Measurements from ENCODE around the gene AGRP.
"Not testable (repeated sequence)": the region's sequence is repeated elsewhere in the genome, so short reads cannot be mapped to it uniquely, and the experiment has no call there.

Gene AGRP, protein sequence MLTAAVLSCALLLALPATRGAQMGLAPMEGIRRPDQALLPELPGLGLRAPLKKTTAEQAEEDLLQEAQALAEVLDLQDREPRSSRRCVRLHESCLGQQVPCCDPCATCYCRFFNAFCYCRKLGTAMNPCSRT

DNA sequence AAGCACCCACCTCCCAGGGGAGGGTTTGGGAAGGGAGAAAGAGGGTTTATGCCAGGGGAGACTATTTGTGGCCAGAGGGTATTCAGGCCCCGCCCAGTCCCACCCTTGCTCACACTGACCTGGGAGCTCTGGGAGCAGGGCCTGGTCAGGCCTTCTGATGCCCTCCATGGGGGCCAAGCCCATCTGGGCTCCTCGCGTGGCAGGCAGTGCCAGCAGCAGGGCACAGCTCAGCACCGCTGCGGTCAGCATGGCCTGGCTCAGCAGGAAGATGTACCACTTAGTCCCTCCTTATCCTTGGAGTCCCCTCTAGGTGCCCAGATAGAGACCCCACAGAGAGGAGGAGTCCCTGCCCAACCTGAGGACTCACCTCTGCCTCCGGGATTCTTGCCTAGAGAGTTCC, at the start of gene AGRP:
Gene AGRP (minus strand): TSS at position 398 of the 400 bp plus-strand sequence. CDS start 149 bp downstream, at position 249.
- DNase-seq (ENCODE audit: low read depth) = no peak

DNA sequence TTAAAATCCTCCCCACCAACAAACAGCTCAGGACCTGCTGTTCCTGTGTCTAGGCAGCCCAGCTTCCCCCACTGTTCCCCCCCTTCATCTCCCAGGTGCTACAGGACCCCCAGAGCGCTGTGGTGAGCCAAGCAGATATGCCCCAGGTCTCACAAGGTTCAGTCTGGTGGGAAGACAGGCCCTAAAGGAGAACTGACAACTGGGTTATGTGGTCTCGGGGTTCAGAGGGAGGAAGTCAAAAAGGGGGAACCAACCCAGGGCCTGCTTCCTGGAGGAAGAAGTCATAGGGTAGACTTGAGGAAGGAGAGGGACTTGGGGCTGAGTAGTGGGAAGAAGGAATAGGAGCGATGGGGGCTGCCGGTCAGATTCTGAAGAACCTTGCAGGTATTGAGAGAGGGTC, 47.9 kb upstream of the AGRP start:
- no peak for DNase-seq (ENCODE audit: low read depth)

DNA sequence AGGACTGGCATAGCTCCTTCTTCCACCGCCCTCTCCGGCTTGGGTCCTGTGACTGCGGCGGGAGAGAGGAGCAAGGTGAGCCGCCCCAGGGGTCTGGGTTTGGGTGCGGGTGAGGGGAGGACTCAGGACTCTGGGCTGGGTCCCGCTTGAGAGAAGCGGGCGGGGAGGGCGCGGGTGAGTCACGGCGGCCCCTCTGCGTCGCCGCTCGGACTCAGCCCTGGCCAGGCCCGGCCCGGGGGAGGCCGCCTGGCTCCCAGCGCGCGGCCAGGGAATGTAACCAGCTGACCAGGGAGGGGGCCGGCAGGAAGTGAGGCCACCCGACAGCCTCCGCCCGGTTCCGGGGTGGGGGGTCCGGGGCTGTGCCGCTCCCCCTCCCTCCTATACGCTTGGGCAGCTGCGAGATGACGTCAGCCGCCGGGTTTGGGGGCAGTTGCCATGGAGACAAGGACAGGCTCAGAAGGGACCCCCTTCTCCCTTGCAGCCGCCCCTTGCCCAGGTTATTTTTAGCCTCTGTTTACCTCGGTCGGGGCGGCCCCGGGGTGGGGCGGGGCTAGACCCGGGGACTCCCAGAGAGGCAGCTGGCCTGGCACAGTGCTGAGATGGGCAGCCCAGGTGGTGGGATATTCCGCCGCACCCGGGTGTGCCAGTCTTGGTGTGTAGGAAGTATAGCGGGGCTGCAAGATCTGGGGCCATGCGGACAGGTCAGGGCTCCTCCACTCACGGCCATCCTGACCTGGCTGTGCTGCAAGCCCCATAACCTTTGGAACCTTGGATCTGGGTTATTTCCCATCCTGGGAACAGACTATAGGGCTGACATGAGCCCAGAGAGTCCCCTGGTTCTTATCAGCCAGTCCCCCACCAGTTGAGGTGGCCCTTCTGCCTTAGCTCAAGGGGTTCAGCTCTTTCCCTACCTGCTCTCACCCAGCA, 46.9 kb upstream of the AGRP start:
- no peak for DNase-seq (ENCODE audit: low read depth)

DNA sequence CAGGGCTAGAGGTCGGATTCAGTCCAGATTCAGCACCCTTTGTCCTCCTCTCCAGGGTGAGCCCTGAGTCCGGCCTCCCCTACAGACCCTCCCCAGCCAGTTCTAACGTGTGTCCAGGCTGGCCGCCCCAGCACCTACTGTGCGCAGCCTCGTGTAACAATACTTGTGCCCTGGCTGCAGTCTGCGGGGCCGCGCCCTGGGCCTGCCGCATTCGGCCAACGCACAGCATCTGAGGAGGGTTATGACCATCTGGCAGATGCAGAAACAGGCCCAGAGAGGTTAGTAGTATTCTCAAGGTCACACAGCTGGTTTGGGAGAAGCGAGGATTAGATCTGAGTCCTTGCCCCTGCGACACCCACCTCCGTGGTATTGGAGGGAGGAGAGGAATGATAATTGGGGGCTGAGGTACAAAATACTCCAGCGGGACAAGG, 46.2 kb upstream of the AGRP start:
- DNase-seq (ENCODE audit: low read depth) = no peak

DNA sequence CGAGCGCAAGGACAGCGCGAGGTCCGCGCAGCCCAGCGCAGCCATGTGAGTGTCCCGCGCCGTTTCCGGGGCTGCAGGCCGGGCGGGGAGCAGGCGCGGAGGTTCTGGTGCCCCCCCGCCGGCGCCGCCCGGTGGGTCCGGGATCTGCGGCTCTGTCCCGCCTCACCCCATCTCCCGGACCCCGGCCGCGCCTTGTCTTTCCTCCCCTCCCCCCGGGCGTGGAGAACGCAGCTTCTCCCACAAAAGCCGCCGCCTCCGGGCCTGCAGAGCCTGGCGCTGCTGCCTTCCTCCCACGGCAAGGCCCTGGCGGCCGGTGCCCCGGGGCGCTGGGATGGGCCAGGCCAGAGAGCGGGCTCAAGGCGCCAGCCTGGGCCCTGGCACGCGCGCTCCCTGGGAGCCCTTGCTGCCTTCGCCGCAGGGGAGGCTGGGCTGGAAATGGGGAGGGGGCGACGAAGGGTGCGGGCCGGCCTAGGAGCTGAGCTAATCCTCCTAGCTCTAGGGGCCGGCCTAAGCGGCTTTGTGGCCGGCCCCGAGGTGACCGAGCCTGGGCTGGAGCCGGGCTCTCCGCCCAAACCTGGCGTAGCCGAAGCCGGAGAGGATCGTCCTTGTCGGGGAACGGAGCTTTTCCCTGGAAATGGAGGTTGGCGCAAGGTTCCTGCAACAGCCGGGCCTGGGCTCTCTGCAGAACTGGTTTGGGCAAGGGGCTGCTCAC, 45.7 kb upstream of the AGRP start:
- no peak for DNase-seq (ENCODE audit: low read depth)

DNA sequence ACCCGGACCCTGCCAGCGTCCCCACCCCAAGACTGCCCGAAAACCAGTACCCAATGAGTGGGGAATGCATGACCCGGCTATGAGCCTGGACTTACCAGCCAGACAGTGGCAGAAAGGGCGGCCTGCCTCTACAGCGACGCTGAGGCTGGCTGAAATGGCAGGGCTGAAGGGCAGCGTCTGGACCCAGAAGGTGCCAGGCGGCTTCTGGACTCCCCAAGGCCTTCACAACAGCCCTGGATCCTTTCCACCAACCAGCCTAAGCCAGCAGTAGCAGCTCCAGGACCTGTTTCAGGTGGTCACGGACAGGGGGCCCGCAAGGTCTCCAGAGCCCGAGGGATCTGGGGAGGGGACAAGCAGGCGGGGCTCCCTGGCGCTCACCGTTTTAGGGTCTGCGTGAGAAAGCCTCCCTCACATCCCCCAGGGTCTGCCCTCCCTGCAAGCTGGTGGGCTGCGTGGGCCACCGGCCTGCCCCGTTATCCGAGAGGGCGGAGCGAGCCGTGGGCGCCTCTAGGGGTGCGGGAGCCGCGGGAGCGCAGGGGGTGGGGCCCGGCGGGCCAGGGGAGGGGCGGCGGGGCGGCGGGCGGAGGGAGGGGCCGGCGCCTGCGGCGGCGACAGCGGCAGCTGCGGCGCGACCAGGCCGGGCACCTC, 45.0 kb upstream of the AGRP start, which contains the start of gene RIPOR1:
Gene RIPOR1 (plus strand): TSS at position 608 of the 648 bp plus-strand sequence. CDS start 9,618 bp downstream, outside the sequence.
- no peak for DNase-seq (ENCODE audit: low read depth)

DNA sequence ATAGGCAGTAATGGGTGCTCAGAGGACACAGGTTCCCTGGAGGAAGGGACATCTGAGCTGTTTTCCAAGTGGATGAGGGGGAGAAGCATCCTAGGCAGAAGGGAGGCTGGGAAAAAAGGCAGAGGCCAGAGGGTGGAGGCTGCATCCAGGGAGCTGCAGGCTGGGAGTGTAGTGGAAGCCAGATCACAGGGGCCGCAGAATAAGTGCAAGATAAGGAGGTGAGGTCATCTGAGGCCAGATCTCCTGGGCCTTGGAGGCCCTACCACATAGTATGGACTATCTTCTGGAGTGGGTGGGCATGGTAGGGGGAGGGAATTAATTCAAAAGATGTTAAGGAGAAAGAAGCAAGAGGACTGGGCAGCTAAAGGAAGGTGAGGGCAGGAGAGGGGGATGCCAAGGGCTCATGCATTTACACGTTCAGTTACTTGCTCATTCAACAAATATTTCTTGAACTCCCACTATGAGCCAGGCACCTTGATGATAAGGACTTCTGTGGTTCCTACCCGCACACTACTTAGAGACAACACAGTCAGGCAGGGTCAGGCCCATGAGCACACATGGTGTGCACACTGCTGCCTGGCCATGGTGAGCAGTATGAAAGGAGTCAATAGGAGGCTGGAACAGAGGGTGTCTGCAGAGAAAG, 42.9 kb upstream of the AGRP start:
- no peak for DNase-seq (ENCODE audit: low read depth)

DNA sequence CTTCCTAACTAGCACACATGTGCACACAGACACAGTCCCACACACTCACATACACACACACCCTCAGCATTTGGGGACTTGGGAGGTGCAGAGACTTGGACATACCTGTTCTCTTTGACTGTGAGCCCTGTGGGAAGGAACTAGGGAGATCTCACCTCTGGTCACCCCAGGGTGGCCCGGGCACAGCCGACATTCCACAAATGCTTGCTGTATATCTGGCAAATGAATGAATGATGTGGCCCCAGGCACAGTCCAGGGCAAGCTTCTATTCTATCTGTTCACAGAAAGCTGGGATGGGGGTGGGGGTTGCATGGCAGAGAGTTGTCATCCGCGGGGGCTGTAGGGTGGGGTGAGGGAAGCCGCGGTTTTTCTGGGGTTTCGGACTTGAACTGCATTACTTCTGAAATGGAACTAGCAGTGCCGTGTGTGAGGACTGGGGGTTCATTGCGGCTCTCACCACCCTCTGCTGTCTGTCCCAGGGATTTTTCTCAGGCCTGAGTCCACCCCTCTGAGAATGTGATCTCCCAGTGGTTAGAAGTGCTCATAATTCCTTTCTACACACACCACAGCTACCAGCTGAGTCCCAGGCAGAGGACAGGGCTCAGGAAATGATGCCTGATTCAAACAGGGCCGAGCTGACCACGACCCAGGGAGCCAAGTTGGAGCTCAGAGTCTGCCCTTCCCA, 42.0 kb upstream of the AGRP start:
- no peak for DNase-seq (ENCODE audit: low read depth)

DNA sequence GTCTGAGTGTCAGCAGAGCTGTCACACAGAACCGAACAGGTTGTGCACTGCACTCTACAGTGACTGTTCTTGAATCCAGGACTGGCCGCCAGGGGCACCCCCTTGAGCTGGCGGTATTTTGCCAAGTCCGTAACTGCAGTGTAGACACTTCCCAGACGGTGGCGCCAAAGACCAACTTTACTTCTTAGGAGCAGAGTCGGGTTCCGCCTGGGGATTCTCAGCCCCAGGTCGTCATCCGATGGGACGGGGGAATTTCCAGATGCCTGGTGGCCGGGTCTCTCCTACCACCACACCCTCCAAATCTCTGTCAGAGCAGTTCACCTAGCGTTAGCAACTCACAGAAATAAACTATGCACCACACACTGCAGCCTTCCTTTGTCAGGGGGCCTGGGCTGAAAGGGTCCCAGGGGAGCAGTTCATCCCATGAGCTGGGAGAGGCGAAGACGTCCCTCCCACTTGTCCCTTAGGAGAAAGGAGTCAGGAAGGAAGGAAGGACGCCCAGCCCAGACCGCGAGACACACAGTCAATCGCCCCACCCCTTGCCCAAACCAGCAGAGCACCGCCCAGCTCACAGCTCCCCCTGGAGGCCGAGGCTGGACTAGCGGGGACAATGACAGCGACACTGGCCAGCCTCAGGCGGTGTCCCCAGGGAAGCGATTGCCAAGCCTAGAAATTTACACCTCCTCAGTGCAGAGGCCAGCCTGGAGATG, 37.9 kb upstream of the AGRP start:
- DNase-seq (ENCODE audit: low read depth) = peak; percentile 88

DNA sequence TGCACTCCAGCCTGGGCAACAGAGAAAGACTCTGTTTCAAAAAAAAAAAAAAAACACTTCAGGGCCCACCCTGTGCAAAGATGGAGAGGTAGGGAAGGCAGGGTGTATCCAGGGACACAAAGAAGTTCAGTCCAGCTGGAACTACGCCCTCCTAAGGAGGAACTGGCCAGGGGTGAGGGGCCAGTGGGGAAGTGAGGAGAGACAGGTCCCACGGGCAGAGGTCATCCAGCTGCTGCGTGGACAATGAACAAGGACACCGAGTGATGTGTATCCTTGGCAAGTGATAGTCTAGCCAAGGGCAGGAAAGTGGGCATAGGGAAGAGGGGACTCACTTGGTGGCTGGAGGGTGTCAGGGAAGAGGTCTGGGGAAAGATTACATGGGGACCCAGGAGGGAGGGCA, 35.9 kb upstream of the AGRP start:
- no peak for DNase-seq (ENCODE audit: low read depth)

DNA sequence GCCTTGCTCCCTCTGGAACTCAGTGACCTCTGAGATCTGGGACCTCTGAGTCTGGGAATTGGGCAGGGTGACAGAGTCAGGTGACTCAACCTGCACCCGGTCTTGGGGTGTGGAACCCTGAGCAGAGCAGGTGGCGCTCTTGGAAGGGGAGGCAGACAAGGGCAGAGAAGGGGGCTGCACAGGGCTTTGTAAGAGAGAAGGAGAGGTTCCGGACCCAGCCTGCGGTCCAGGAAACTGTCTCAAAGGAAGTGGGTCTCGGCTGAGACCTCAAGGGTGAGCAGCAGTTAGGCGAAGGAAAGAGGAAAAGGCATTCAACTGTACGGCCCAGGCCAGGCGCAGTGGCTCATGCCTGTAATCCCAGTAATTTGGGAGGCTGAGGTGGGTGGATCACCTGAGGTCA, 35.3 kb upstream of the AGRP start:
- DNase-seq (ENCODE audit: low read depth) = no peak

DNA sequence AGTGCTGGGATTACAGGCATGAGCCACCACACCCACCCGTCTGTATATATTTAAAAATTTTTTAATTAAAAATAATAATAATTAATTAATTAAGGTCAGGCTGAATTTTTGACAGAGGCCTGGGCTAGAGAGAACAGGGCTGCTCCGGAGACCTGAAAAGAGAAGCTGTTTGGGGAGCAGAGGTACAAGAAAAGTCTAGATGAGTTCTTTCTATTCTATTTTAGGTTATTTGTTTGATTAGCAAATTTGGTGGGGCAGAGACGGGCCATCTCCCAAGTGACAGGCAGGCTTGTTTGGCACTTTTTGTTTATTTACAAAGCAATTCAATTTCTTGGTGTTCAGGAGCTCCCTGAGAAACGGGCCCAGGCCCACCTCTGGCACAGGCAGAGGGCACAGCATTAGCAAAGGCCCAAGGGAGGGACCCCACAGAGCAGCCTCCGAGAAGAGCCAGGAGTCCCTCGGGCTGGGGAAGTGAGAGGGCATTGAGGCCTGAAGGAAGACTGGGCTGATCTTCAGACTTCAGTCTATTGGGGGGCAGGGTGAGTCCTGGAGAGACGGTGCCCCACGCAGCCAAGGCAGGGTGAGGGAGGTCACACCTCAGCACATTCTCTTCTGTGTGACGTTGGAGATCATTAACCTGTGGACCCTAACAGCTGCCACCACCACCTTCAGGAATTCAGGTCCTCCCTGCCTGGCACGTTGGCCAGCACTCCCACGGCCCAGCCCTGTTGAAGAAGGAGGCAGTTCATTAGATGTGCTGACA, 34.5 kb upstream of the AGRP start:
- no peak for DNase-seq (ENCODE audit: low read depth)

DNA sequence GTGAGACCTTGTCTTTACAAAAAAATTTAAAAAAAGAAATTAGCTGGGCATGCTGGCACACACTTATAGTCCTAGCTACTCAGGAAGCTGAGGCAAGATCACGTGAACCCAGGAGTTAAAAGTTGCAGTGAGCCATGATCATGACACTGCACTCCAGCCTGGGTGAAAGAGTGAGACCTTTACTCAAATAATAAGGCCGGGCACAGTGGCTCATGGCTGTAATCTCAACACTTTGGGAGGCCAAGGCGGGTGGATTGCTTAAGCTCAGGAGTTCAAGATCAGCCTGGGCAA, 33.8 kb upstream of the AGRP start:
- DNase-seq (ENCODE audit: low read depth) = no peak

DNA sequence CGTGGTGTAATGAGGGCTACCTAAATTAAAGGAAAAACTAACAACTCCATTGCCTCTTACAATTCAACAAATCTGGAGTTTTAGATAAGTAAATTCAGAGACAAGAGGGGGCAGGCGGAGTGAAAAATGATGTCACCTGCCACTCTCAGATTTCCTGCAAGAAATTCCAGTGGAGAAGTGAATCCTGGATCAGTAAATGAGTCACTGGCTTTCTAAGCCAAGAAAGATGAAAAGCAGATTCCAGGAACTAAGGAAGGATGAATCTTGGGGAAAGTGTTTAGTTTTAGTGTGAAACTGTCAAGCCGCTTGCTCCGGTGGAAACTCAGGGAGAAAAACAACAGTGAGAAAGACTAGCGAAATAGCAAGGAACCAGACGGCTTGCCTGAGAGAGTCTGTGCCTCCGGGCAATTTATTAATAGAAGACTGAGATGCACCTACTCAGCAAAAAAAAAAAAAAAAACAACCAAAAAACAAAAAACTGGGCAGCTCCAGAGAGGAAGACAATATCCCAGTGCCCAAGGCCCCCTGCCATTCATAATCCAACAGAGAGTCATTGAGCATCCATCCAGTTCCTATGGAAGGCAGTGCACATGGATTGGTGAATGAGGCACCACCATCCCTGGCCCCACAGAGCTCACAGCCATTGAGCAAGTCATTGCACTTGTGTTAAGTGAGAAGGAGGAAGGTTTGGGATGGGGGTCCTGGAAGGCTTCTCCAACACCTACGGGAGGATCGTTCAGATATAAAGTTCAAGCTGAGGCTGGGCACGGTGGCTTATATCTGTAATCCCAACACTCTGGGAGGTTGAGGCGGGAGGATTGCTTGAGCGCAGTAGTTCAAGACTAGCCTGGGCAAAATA, 33.2 kb upstream of the AGRP start:
- no peak for DNase-seq (ENCODE audit: low read depth)

DNA sequence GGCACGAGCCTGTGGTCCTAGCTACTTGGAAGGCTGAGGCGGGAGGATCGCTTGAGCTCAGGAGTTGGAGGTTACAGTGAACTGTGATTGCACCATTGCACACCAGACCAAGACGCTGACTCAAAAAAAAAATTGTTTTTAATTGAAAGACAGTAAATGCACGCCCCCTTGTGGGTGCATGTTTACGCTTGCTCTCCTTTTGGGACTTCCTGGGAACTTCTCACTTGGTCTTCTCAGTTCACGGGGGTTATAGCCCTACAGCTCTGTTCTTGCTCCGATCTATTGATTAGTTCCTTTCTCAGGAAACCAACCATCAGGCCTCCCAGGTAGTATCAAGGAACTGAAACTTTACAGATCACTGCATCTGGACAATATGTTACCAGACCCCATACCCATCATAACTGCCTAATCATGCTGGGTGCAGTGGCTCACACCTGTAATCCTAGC, 31.1 kb upstream of the AGRP start:
- DNase-seq (ENCODE audit: low read depth) = no peak

DNA sequence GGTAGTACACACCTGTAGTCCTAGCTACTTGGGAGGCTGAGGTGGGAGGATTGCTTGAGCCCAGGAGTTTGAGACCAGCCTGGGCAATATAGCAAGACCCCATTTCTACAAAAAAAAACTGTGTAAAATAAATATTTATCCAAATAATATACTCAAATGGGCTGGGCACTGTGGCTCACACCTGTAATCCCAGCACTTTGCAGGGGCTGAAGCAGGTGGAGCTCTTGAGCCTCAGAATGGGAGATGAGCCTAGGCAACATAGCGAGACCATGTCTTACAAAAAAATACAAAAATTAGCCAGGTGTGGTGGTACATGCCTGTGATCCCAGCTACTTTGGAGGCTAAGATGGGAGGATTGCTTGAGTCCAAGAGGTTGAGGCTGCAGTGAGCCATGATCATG, 30.5 kb upstream of the AGRP start:
- DNase-seq (ENCODE audit: low read depth) = not testable (repeated sequence)

DNA sequence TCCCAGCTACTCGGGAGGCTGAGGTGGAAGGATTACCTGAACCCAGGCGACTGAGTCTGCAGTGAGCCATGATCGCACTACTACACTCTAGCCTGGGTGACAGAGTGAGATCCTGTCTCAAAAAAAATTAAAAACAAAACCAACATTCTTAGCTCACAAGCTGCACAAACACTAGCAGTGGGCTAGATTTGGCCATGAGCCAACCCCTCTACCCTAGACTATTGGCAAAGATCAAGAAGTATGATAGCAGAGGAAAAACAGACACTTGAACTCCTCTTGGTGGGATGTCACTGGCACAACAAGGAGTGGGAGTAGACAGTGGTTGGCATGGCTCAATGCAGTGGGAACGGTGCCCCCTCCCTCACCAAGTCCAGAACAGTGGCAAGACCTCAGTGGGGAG, 25.7 kb upstream of the AGRP start:
- no peak for DNase-seq (ENCODE audit: low read depth)

DNA sequence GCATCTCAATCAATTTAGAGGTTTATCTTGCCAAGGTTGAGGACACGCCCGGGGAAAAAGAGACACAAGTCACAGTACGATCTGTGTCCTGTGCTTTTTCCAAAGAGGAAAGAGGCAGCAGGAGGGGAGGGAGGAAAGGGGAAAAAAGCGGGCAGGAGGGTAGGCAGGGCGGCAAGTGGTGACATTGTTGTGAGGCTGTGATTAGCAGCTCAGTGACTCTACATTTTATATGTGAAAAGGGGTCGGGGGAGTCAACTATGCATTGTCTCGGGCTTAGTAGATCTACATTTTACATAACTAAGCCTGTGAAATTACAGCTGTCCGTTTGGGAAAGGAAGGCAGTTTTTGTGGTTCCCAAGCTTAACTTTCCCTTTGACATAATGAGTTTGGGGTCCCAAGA, 23.1 kb upstream of the AGRP start:
- DNase-seq (ENCODE audit: low read depth) = no peak
